GM10248 (cell line): ENCODE measurements around the gene TUBGCP5.

Experiments used
- CTCF ChIA-PET: fragments of 300-600 bp; sonication (Branson Sonifier 250); formaldehyde crosslinking; extraction: SDS; loops from one replicate; lab custom pipeline; 2021; ENCODE audit warnings: antibody characterized with exemption; lab: Yijun Ruan, JAX
- POLR2A ChIA-PET: fragments of 350-650 bp; sonication (Branson Sonifier 250); formaldehyde crosslinking; extraction: SDS; loops from one replicate; lab custom pipeline; 2020; ENCODE audit warnings: antibody characterized with exemption; lab: Yijun Ruan, JAX
- DNase-seq: peaks from one replicate; pipeline ENCODE4 v3.0.0; 2012; ENCODE audit errors: extremely low spot score
- TF ChIP-seq, protein P1 (sequence below): IDR thresholded peaks from 2 replicates; pipeline ENCODE4 v1.5.1; 2012; ENCODE audit warnings: mild to moderate bottlenecking, low read depth; ENCODE audit errors: extremely low read depth, missing control alignments, control extremely low read depth

Gene TUBGCP5

DNA sequence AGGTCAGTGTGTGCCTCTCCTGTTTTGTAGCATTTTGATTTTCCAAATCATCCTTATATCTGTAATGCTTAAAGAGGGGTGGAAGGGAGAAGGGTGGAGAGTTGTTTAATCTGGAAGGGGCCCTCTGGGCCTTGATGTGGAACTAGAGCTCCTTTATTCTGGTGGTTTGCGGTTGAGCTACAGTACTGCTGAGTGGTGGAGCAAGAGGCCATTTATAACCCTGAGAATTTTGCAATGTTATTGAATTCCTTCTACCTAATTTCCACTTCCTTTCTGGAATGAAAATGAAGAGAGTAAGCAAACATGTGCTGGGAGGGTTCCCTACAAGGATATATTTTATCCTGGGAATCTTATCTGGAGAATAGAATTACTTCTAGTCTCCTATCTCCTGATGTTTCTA is 35.3 kb upstream of the TUBGCP5 start:
- no peak for DNase-seq
- ChIA-PET POLR2A (no interaction called here), CTCF (interaction anchor here (1.5 kb wide), 1 partner anchor 12 kb away, joined by 5 read pairs; no protein-coding TSS in a partner anchor)
- TF ChIP-seq, protein P1, sequence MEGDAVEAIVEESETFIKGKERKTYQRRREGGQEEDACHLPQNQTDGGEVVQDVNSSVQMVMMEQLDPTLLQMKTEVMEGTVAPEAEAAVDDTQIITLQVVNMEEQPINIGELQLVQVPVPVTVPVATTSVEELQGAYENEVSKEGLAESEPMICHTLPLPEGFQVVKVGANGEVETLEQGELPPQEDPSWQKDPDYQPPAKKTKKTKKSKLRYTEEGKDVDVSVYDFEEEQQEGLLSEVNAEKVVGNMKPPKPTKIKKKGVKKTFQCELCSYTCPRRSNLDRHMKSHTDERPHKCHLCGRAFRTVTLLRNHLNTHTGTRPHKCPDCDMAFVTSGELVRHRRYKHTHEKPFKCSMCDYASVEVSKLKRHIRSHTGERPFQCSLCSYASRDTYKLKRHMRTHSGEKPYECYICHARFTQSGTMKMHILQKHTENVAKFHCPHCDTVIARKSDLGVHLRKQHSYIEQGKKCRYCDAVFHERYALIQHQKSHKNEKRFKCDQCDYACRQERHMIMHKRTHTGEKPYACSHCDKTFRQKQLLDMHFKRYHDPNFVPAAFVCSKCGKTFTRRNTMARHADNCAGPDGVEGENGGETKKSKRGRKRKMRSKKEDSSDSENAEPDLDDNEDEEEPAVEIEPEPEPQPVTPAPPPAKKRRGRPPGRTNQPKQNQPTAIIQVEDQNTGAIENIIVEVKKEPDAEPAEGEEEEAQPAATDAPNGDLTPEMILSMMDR = no peak

DNA sequence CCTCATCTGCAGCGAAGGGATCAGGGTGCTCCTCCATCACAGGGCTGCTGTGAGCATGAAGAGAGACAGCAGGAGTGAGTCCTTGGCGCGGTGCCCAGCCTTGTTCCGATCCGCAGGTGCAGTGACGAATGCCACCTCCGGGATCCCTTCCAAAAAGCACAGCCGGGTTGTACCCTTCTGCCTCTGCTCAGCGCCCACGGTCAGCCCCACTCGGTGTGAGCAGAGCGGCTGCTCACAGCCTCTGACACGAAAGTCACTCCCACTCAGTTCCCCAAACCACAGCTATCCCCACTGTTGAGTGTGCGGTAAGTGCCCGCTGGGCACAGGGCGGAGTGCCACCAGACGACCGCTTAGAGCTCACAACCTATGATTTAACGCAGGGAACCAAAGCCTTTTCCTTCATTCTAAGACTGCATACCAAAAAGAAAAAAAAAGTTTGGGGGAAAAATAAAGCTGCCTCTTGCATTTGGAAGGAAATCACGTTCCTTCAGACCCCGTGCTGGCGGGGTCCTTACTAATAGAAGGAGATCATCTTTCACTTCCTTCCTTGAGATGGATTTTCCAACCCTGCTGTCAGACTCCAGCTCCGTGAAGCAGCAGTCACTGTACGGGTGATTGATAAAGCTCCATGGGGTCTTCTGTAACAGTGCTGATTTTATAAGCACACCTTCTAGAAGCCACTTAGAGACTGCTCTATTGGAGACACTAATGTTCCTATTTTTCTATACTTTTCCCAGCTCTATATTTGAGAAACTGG is 34.7 kb upstream of the TUBGCP5 start:
- CTCF ChIA-PET = interaction anchor here (1.5 kb wide), 1 partner anchor 12 kb away, joined by 5 read pairs; no protein-coding TSS in a partner anchor
- POLR2A ChIA-PET = no interaction called here
- TF ChIP-seq, protein P1 = no peak
- DNase-seq = no peak

DNA sequence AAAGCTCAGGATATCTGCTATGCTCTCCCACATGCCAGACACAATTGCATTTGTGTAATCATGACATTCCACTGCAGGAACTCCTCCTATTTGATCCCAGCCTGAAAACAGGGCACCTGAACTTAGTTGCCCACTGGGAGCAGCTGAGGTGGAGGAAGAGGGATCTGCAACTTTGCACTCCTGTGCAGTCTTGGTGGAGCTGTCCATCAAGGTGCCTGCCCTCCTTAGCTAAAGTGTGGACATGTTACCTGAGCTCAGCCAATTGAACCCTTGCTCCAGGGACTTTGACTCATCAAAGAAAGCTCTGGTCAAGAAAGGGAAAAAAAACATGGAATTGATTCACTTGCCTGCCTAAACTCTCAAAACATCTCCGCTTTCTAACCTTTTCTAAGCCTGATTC is 33.3 kb upstream of the TUBGCP5 start:
- ChIA-PET CTCF (no interaction called here), POLR2A (no interaction called here)
- TF ChIP-seq, protein P1 = no peak
- DNase-seq = no peak

DNA sequence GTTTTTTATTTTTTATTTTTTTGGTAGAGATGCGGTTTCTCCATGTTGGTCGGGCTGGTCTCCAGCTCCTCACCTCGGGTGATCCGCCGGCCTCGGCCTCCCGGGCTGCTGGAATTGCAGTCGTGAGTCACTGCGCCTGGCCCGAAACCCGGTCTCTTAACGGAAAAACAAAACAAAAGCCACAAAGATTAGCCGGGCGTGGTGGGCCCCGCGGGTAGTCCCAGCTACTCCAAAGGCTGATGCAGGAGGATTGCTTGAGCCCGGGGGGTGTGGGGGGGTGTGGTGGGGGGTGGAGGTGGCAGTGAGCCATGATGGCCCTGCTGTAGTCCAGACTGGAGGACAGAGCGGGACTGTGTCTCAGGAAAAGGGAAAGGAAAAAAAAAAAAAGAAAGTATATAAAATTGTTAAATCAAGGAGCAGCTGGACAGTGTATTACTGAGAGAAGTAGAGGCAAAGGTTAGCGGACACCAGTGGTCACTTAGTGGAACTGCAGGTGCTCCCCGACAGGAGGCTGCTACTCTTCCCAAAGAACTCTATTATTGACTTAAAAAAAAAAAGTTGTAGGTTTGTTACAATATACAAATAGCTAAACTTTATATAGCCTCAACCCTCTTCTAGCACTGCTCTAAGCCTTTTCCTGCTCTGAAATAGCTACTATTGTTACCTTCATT is 30.3 kb upstream of the TUBGCP5 start:
- TF ChIP-seq, protein P1 = no peak
- ChIA-PET POLR2A (no interaction called here), CTCF (no interaction called here)
- DNase-seq = no peak

DNA sequence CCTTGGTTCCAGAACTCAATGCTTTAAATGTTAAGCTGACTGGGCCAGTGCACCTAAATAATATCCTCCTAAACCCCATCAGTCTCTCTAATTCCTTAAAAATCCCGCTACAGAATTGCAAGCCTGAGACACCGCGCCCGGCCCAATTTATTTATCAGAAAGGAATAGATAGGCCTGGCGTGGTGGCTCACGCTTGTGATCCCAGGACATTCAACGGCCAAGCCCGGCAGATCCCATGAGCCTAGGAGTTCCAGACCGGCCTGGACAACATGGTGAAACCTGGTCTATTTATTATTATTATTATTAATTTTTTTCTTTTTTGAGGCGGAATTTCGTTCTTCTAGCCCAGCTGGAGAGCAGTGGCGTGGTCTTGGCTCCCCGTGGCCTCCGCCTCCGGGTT is 28.0 kb upstream of the TUBGCP5 start:
- ChIA-PET CTCF (no interaction called here), POLR2A (no interaction called here)
- no peak for DNase-seq
- TF ChIP-seq, protein P1 = no peak

DNA sequence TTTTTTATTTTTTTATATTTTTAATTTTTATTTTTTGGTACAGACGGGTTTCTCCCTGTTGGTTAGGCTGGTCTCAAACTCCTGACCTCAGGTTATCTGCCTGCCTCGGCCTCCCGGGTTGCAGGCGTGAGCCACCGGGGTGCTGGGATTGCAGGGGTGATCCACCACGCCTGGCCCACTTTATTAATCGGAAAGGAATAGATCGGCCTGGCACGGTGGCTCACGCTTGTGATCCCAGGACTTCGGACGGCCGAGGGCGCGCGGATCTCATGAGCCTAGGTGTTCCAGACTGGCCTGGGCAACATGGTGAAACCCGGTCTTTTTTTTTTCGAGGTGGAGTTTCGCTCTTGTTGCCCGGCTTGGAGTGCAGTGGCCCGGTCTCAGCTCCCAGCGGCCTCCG is 26.5 kb upstream of the TUBGCP5 start:
- POLR2A ChIA-PET = no interaction called here

More for the DNA sequence above, 26.5 kb upstream of the TUBGCP5 start:
- DNase-seq = no peak
- TF ChIP-seq, protein P1 = no peak
- CTCF ChIA-PET = interaction anchor here (1.4 kb wide), 1 partner anchor 11 kb away, joined by 4 read pairs; no protein-coding TSS in a partner anchor
